GM12892 (cell line): Measurements from ENCODE around the gene NLRP1.

Experiments used
- DNase-seq: peaks from one replicate; pipeline ENCODE4 v3.0.0; 2011; ENCODE audit not compliant: insufficient read length
- FAIRE-seq: peaks from 2 replicates; lab custom pipeline; 2011; peaks lifted over from hg19 to GRCh38; lab: Jason Lieb, UNC
- POLR2A ChIP-seq: IDR thresholded peaks from 2 replicates; pipeline ENCODE4 v1.6.1; 2011; ENCODE audit warnings: low read depth, low read length, control low read depth
- POLR2AphosphoS5 ChIP-seq: IDR thresholded peaks from 2 replicates; pipeline ENCODE4 v1.6.1; 2011; ENCODE audit warnings: low read depth, low read length, control low read depth
- TAF1 ChIP-seq: IDR thresholded peaks from 2 replicates; pipeline ENCODE4 v1.6.1; 2011; ENCODE audit warnings: low read depth, mild to moderate bottlenecking, control low read depth, low read length, borderline replicate concordance

Gene NLRP1

DNA sequence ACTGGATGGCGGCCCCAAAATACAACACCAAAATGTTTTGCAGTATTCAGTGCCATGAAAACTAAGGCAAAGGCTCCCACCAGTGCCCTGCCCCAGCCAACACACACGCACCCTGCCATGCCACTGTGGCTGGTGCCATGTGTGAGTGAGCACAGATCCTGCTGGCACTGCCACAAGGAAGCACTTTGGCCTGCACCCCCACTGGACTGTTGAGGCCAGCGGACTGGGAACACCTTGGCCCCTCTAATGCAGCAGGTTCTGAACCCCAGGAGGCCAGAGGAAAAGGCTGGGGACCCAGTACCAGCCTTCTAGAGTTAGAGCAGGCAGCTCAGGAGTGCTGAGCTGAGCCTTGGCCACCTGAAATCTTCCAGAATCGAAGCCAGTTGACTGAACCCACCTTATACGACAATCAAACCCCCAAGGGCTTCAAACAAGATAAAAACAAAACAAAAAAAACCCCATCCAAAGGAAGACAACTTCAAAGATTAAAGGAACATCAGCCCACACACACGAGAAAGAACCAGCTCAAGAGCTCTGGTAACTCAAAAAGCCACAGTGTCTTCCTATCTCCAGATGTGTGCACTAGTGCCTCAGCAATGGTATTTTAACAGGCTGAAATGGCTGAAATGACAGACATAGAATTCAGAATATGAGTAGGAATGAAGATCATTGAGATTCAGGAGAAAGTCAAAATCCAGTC is 21.5 kb downstream of the NLRP1 start:
- FAIRE-seq (no peak), DNase-seq (no peak)
- TF ChIP-seq TAF1 (no peak), POLR2AphosphoS5 (no peak), POLR2A (no peak)

DNA sequence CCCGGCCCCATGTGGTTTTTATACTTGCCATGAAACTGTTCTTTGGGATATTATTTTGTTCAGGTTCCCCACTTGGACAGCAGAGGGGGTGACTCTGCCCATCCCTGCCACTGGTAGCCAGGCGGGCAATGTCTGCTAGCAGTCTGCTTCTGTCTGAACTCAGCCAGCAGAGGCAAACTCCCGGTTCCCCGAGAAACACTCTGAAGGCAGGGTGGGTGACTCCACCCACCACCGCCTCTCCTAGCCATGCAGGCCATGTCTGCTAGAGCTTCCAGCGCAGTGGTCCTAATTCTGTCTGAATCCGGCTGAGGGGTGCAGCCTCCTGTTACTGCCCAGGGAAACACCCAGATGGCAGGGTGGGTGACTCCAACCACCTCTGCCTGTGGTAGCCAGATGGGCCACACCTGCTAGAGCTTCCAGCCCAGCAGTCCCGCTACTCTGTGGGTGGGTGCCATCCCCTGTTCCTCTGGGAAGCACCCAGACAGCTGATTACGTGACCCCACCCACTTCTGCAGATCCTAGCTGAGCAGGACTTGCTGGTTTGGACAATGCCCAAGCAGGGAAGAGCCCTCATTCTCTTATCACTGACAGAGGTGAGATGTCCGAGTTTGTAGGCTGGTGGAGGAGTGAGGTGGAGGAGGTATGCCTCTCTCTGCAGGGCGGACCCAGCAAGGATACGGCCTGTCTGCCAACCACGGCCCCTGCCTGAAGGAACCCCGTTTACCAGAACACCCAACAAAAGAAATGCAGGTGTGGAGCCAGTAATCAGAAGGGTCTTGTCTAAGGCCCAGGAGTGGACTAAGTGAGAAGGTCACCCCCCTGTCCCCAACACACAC is 22.4 kb downstream of the NLRP1 start:
- FAIRE-seq: no peak
- DNase-seq: no peak
- TF ChIP-seq POLR2AphosphoS5 (no peak), POLR2A (no peak), TAF1 (no peak)

- no peak for FAIRE-seq
- no peak for TF ChIP-seq POLR2A
- no peak for DNase-seq
These were observed 23.8 kb downstream of the NLRP1 start for GRCh38 chr17:5560361-5560988.

DNA sequence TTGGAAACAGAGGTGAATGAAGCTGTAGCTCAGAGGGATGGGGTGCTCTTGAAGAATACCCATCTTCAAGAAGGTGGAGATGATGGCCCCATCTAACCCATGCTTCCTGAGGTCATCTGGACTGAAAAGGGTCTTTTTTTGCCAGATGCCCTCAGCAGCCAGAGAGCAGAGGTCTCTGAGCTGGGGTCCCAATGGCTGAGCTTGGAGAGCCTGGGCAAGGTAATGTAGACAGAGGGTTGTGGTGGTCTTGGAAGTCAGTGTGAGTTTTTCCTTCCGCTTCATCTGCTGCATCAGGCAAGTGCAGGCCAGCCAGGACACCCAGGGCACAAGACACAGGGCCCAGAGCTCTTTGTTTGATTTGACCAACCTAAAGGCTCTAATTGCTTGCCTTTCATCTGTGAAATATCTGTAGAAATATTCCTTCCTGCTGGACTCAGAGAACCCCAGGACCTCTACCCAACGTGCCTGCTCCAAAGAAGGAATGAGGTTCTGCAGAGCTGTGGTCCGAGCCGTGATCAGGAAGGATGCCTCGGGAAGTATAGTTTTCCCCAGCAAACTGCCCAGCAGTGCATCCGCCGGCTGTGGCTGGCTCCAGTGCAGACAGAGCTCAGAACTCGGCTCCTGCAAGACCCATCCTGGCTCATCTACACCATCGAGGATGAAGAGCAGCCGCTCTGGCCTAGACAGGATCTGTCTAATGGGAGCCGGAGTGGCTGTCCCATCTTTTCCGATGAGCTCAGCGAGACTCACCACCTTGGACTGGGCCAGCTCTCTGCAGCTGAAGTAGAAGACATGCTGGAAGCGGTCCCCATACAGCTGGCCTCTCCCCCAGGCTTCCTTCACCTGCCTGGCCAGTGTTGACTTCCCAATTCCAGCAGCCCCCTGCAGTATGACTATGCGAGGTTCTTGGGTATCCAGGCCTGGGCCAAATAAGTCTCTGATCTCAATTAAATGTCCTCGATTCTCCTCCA is 25.2 kb downstream of the NLRP1 start:
- TF ChIP-seq POLR2AphosphoS5 (no peak), POLR2A (no peak), TAF1 (no peak)
- no peak for FAIRE-seq

DNA sequence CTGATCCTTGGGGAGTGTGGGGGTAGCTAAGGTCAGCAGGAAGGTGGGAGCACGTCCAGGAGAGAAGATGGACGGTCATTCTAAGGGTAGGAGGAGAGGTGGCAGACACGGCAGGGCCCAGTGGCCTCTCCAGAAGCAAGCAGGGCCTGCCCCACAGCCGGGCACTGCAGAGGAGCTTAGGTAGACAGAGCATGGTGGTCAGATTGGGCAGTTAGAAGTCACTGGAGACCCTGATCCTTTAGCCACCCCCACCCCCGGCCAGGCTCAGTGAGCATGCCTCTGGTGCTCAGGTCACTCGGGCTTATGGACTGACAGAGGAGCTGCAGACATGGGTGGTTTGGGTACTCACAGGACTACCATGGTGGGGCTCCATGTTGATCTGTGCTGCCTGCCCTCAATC is 26.3 kb downstream of the NLRP1 start:
- TF ChIP-seq TAF1 (no peak), POLR2A (no peak), POLR2AphosphoS5 (no peak)
- FAIRE-seq (no peak), DNase-seq (no peak)

More for the DNA sequence above, 25.2 kb downstream of the NLRP1 start:
- DNase-seq: no peak

DNA sequence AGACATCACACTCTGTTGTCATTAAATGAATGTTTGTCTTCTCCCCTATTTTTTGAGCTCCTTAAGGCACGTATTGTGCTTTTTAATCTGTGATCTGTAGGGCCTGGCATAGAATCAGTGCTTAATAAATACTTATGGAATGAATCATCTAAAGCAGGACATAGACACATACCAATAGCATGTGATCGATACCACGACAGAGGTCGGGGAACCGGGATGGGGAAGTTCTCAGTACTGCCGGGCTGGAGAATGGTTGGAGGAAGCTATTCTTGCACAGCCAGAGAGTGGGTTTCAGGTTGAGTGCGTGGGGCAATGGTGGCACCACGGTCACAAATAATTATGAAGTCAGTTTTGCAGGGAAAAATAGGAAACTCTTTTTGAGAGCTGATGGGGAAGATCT is 26.8 kb downstream of the NLRP1 start:
- no peak for FAIRE-seq
- DNase-seq: no peak
- TF ChIP-seq TAF1 (no peak), POLR2AphosphoS5 (no peak), POLR2A (no peak)

- FAIRE-seq: no peak
- TF ChIP-seq TAF1: no peak
- TF ChIP-seq POLR2A: no peak
- TF ChIP-seq POLR2AphosphoS5: no peak
- DNase-seq: no peak
These were observed 29.1 kb downstream of the NLRP1 start for GRCh38 chr17:5555254-5555653.

- TF ChIP-seq POLR2AphosphoS5 (no peak), POLR2A (no peak), TAF1 (no peak)
- DNase-seq (no peak), FAIRE-seq (no peak)
These were observed 30.8 kb downstream of the NLRP1 start for GRCh38 chr17:5553479-5553878.

GRCh38 chr17:5552841-5553240 is 31.5 kb downstream of the NLRP1 start:
- FAIRE-seq: no peak
- no peak for DNase-seq
- TF ChIP-seq TAF1: no peak
- no peak for TF ChIP-seq POLR2AphosphoS5
- TF ChIP-seq POLR2A: no peak

- DNase-seq (no peak), FAIRE-seq (no peak)
- TF ChIP-seq TAF1 (no peak), POLR2A (no peak), POLR2AphosphoS5 (no peak)
These were observed 39.0 kb downstream of the NLRP1 start for GRCh38 chr17:5545051-5545987.
